Activated CD8-positive, alpha-beta T cell treated with anti-CD3 and anti-CD28 coated beads, Interleukin-2, amount 10 ng/mL, durations not matched to agents 7 days and 5 days (primary cell): ENCODE data around the gene NYNRIN. TPM values are rescaled to one million over a fixed set of nuclear protein-coding genes. Genes with fewer than 3 reads are reported as not detected.

Source experiments
- ATAC-seq: fragments of 150-1000 bp; cut with Tn5 transposase; one replicate; pipeline ENCODE4 v1.10.0; 2021; ENCODE audit warnings: moderate library complexity
- CTCF ChIA-PET: fragments of 350-600 bp; sonication (Branson Sonifier 250); formaldehyde crosslinking; loops from one replicate; lab custom pipeline; 2021; ENCODE audit warnings: antibody characterized with exemption; lab: Charles Lee
- POLR2A ChIA-PET: fragments of 350-600 bp; sonication (Branson Sonifier 250); formaldehyde crosslinking; loops from one replicate; lab custom pipeline; 2021; ENCODE audit warnings: antibody characterized with exemption; lab: Charles Lee
- DNase-seq: peaks from one replicate; pipeline ENCODE4 v3.0.0-alpha.2; 2020
- H3K27ac Mint-ChIP-seq: one replicate; pipeline ENCODE4 v1.8.0; 2021; ENCODE audit warnings: mild to moderate bottlenecking, mixed read lengths
- H3K27me3 Mint-ChIP-seq: one replicate; pipeline ENCODE4 v1.8.0; 2021; ENCODE audit warnings: low read depth, mixed read lengths
- H3K36me3 Mint-ChIP-seq: one replicate; pipeline ENCODE4 v1.8.0; 2021; ENCODE audit warnings: low read depth, mixed read lengths
- H3K4me1 Mint-ChIP-seq: one replicate; pipeline ENCODE4 v1.8.0; 2021; ENCODE audit warnings: low read depth, mixed read lengths
- H3K4me3 Mint-ChIP-seq: one replicate; pipeline ENCODE4 v1.8.0; 2021; ENCODE audit warnings: mild to moderate bottlenecking, mixed read lengths
- H3K9me3 Mint-ChIP-seq: one replicate; pipeline ENCODE4 v1.8.0; 2022; ENCODE audit warnings: mixed read lengths; ENCODE audit not compliant: insufficient read depth
- total RNA-seq, 2 experiments: library from RNA; stranded (reverse); gene quantifications; one replicate each; pipeline ENCODE4 v1.2.3, GENCODE V29; 2021

NYNRIN gene
- total RNA-seq, 2 experiments from 2014 or later = 0.21 to 0.52 TPM

GRCh38 chr14:24397639-24398292 lies 1.0 kb upstream of the NYNRIN start:
- DNase-seq (no peak), ATAC-seq (no peak)
- CTCF ChIA-PET = interaction anchor here (1.3 to 2.1 kb wide), 3 partner anchors 14 to 34 kb away, joined by 3 to 10 read pairs (median 4); no protein-coding TSS in a partner anchor
- Mint-ChIP-seq H3K27ac (no peak overlapping the region), H3K4me3 (no peak overlapping the region), H3K36me3 (no peaks in the 10 kb centered on the region), H3K4me1 (peaks cover 11% of the 10 kb centered on the region), H3K9me3 (no peaks in the 10 kb centered on the region), H3K27me3 (peaks cover 43% of the 10 kb centered on the region)
- POLR2A ChIA-PET = no interaction called here

GRCh38 chr14:24398293-24398652 lies 530 bp upstream of the NYNRIN start:
- H3K36me3 Mint-ChIP-seq = no peaks in the 10 kb centered on the region
- no peak for DNase-seq
- POLR2A ChIA-PET = interaction anchor here (0.7 kb wide), 1 partner anchor 32 kb away, joined by 4 read pairs; the partner anchor contains the start of gene KHNYN
- no peak overlapping the region for H3K27ac Mint-ChIP-seq
- H3K27me3 Mint-ChIP-seq = peaks cover 48% of the 10 kb centered on the region
- H3K9me3 Mint-ChIP-seq = no peaks in the 10 kb centered on the region
- ATAC-seq = no peak
- peaks cover 11% of the 10 kb centered on the region for H3K4me1 Mint-ChIP-seq
- no peak overlapping the region for H3K4me3 Mint-ChIP-seq
- CTCF ChIA-PET = interaction anchor here (1.0 kb wide), 1 partner anchor 67 kb away, joined by 3 read pairs; no protein-coding TSS in a partner anchor

- ATAC-seq (peak; percentile 12), DNase-seq (no peak)
- no peaks in the 10 kb centered on the region for H3K36me3 Mint-ChIP-seq
- H3K27me3 Mint-ChIP-seq = peaks cover 53% of the 10 kb centered on the region
- peak overlapping the region; percentile 47 for H3K4me3 Mint-ChIP-seq
- ChIA-PET POLR2A (interaction anchor here (0.8 kb wide), 1 partner anchor 59 kb away, joined by 4 read pairs; the partner anchor contains the start of gene RIPK3), CTCF (interaction anchor here (1.0 kb wide), 1 partner anchor 68 kb away, joined by 3 read pairs; no protein-coding TSS in a partner anchor)
- H3K27ac Mint-ChIP-seq = peak overlapping the region; percentile 5
- peaks cover 11% of the 10 kb centered on the region for H3K4me1 Mint-ChIP-seq
- no peaks in the 10 kb centered on the region for H3K9me3 Mint-ChIP-seq
Measured at GRCh38 chr14:24399447-24399822, 632 bp downstream of the NYNRIN start.

DNA sequence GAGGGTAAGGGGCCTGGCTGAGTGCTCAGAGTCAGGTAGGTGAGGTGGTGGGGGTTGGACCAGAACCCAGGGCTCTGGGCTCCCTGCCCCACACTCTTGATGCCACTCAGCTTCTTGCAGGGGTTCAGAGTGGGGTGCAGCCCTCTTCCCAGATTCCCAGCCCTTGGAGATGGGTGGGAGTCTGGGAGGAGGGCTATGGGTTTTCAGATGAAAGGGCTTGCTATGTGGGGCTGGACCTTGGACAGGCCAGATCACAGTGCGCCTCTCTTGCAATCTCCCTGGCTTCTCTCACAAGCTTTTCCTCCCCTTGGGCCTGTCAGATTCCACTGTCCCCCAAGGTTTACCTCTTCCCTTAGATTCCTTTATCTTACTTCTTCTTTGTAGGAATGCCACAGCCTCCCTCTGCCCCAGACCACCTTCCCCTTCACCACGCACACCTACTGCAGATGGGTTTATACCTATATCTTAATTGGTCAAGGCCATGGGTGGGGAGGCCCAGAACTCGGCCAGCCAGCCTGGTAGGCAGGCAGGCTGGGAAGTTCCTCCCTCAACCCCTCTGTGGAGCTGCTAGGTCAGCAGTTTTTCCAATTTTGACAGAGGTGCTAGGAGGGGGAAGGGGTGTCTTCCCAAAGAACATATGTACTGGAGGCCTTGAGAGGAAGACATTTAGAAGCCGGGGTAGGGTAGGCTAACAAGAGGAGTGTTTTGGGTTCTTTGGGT lies 1.4 kb downstream of the NYNRIN start:
- ChIA-PET POLR2A (interaction anchor here (0.8 kb wide), 1 partner anchor 60 kb away, joined by 4 read pairs; the partner anchor contains the start of gene RIPK3), CTCF (no interaction called here)
- ATAC-seq = no peak

GRCh38 chr14:24401810-24402702 lies 3.3 kb downstream of the NYNRIN start:
- DNase-seq = no peak
- no peaks in the 10 kb centered on the region for H3K36me3 Mint-ChIP-seq
- no peaks in the 10 kb centered on the region for H3K9me3 Mint-ChIP-seq
- POLR2A ChIA-PET = no interaction called here
- H3K27me3 Mint-ChIP-seq = peaks cover 51% of the 10 kb centered on the region
- no peak for ATAC-seq
- no peak overlapping the region for H3K4me3 Mint-ChIP-seq
- no peak overlapping the region for H3K27ac Mint-ChIP-seq
- peaks cover 4% of the 10 kb centered on the region for H3K4me1 Mint-ChIP-seq
- CTCF ChIA-PET = no interaction called here

More for the DNA sequence above, 1.4 kb downstream of the NYNRIN start:
- no peaks in the 10 kb centered on the region for H3K36me3 Mint-ChIP-seq
- H3K4me1 Mint-ChIP-seq = peaks cover 11% of the 10 kb centered on the region
- H3K27me3 Mint-ChIP-seq = peaks cover 57% of the 10 kb centered on the region
- H3K9me3 Mint-ChIP-seq = no peaks in the 10 kb centered on the region
- no peak overlapping the region for H3K4me3 Mint-ChIP-seq
- no peak overlapping the region for H3K27ac Mint-ChIP-seq
- DNase-seq = no peak

DNA sequence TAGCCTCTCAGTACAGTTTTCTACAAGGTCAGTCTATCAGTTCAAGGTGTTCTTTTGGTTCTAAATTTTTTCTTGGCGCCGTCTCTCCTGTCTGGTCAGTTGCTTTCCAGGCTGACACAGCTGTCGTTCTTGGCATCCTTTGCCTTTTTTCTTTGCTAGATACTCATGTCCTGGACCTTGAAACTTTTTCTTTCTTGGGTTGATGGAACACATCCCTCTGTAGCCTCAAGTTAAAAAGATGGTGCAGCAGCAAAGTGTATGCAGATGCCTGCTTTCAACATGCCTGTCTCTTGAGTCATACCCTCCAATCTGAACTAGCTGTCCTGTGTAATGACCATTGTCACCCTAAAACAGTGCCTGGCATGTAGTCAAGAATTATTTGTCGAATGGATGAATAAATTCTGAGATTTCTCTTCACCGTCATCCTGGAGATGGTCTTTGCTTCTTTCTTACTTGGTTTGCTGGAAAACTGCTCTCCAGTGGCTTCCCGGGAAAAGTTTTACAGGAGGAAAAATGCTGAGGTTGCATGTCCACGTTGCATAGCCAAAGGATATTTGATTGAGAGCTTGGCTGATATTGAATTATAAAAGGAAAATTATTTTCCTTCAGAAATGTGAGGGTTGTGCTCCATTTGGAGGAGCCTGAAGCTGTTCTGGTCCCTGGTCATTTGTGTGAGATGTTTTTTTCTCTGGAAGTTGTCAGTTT lies 4.6 kb downstream of the NYNRIN start:
- POLR2A ChIA-PET = interaction anchor here (1.0 kb wide), 1 partner anchor 26 kb away, joined by 4 read pairs; the partner anchor contains the start of genes CBLN3 and KHNYN
- no peaks in the 10 kb centered on the region for H3K9me3 Mint-ChIP-seq
- H3K36me3 Mint-ChIP-seq = no peaks in the 10 kb centered on the region
- CTCF ChIA-PET = no interaction called here
- DNase-seq = no peak
- peaks cover 4% of the 10 kb centered on the region for H3K4me1 Mint-ChIP-seq
- H3K27me3 Mint-ChIP-seq = peaks cover 43% of the 10 kb centered on the region
- H3K4me3 Mint-ChIP-seq = no peak overlapping the region
- no peak for ATAC-seq
- no peak overlapping the region for H3K27ac Mint-ChIP-seq

- Mint-ChIP-seq H3K4me3 (no peak overlapping the region), H3K36me3 (no peaks in the 10 kb centered on the region), H3K27ac (no peak overlapping the region), H3K9me3 (no peaks in the 10 kb centered on the region), H3K27me3 (peaks cover 39% of the 10 kb centered on the region), H3K4me1 (no peaks in the 10 kb centered on the region)
- CTCF ChIA-PET = interaction anchor here (0.8 kb wide), 1 partner anchor 18 kb away, joined by 3 read pairs; no protein-coding TSS in a partner anchor
- ATAC-seq (no peak), DNase-seq (no peak)
- POLR2A ChIA-PET = no interaction called here
Measured at GRCh38 chr14:24404814-24405213, 6.0 kb downstream of the NYNRIN start.

DNA sequence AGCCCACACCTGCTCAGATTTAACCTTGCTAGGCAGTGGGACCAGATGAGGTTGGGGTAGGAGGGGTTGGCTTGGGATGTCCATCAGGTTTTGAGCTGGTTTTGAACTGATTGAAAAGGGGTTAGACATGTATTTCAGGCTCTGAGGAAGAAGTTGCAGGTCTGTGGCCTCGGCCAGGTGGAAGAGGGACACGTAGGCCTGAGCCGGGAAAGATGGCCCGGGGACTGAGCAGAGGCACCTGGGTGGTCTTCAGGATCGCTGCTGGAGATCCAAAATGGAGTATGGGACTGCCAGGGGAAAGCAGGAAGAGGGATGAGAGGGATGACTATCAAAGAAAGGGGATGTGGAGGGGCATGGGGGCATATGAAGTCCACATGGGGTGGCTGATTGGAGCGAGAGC lies 7.6 kb downstream of the NYNRIN start:
- POLR2A ChIA-PET = interaction anchor here (1.6 kb wide), 1 partner anchor 24 kb away, joined by 10 read pairs; the partner anchor contains the start of genes CBLN3 and KHNYN

GRCh38 chr14:24407608-24408325 lies 9.0 kb downstream of the NYNRIN start:
- no peak for ATAC-seq
- ChIA-PET CTCF (interaction anchor here (0.9 to 1.6 kb wide), 2 partner anchors 11 to 16 kb away, joined by 3 to 4 read pairs; no protein-coding TSS in a partner anchor), POLR2A (no interaction called here)
- DNase-seq = no peak
- Mint-ChIP-seq H3K36me3 (no peaks in the 10 kb centered on the region), H3K9me3 (no peaks in the 10 kb centered on the region), H3K27ac (no peak overlapping the region), H3K4me3 (no peak overlapping the region), H3K4me1 (no peaks in the 10 kb centered on the region), H3K27me3 (peaks cover 24% of the 10 kb centered on the region)

More for the DNA sequence above, 7.6 kb downstream of the NYNRIN start:
- H3K4me3 Mint-ChIP-seq = no peak overlapping the region
- H3K36me3 Mint-ChIP-seq = no peaks in the 10 kb centered on the region
- CTCF ChIA-PET = interaction anchor here (0.5 to 2.1 kb wide), 4 partner anchors 10 to 74 kb away, joined by 3 to 10 read pairs (median 4); no protein-coding TSS in a partner anchor
- H3K27me3 Mint-ChIP-seq = peaks cover 34% of the 10 kb centered on the region
- no peaks in the 10 kb centered on the region for H3K9me3 Mint-ChIP-seq
- no peak for ATAC-seq
- no peak overlapping the region for H3K27ac Mint-ChIP-seq
- DNase-seq = no peak
- no peaks in the 10 kb centered on the region for H3K4me1 Mint-ChIP-seq

DNA sequence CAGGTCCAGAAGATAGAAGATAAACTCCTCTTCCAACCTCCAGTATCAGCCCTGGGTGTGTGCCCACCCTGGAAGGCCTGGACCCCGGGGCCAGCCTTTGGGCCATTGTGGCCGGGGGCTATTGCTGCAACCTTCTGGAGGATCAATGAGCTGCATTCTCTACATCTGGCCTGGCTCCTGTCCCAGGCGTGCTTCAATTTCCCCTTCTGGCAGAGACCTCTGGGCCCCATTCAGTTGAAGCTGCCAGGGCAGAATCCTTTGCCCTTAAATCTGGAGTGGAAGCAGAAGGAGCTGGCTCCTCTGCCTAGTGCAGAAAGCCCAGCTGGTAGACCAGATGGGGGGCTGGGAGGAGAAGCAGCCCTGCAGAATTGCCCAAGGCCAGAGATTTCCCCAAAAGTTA lies 10.0 kb downstream of the NYNRIN start:
- no peak for ATAC-seq
- no peaks in the 10 kb centered on the region for H3K4me1 Mint-ChIP-seq

More for the DNA sequence above, 10.0 kb downstream of the NYNRIN start:
- CTCF ChIA-PET = interaction anchor here (1.6 to 1.8 kb wide), 4 partner anchors 10 to 75 kb away, joined by 3 to 10 read pairs (median 8); no protein-coding TSS in a partner anchor
- Mint-ChIP-seq H3K9me3 (no peaks in the 10 kb centered on the region), H3K27me3 (peaks cover 14% of the 10 kb centered on the region), H3K4me3 (no peak overlapping the region), H3K36me3 (no peaks in the 10 kb centered on the region), H3K27ac (no peak overlapping the region)
- POLR2A ChIA-PET = interaction anchor here (1.1 kb wide), 1 partner anchor 21 kb away, joined by 6 read pairs; the partner anchor contains the start of gene KHNYN
- DNase-seq = no peak
